Measurements from ENCODE around the gene GRK3.
"Not testable (repeated sequence)": the region's sequence is repeated elsewhere in the genome, so short reads cannot be mapped to it uniquely, and the experiment has no call there.

The GRK3 gene

GRCh38 chr22:25540166-25540907 is 24.1 kb upstream of the GRK3 start:
- Histone ChIP-seq H3K9ac (ENCODE audit: low read depth, low read length) (no peak overlapping the region), H3K36me3 (ENCODE audit: control insufficient read depth, insufficient read depth, low read length) (no peaks in the 10 kb centered on the region), H3K27me3 (ENCODE audit: control insufficient read depth, insufficient read depth, low read length) (no peaks in the 10 kb centered on the region), H3K4me1 (ENCODE audit: control insufficient read depth, insufficient read depth, low read length) (no peaks in the 10 kb centered on the region), H3K4me3 (ENCODE audit: low read depth, low read length) (no peak overlapping the region), H3K9me3 (ENCODE audit: control insufficient read depth, insufficient read depth, low read length) (no peaks in the 10 kb centered on the region)

GRCh38 chr22:25540908-25541660 is 23.4 kb upstream of the GRK3 start:
- Histone ChIP-seq H3K9ac (ENCODE audit: low read depth, low read length) (no peak overlapping the region), H3K27me3 (ENCODE audit: control insufficient read depth, insufficient read depth, low read length) (no peaks in the 10 kb centered on the region), H3K4me3 (ENCODE audit: low read depth, low read length) (no peak overlapping the region), H3K36me3 (ENCODE audit: control insufficient read depth, insufficient read depth, low read length) (no peaks in the 10 kb centered on the region), H3K9me3 (ENCODE audit: control insufficient read depth, insufficient read depth, low read length) (no peaks in the 10 kb centered on the region), H3K4me1 (ENCODE audit: control insufficient read depth, insufficient read depth, low read length) (no peaks in the 10 kb centered on the region)

DNA sequence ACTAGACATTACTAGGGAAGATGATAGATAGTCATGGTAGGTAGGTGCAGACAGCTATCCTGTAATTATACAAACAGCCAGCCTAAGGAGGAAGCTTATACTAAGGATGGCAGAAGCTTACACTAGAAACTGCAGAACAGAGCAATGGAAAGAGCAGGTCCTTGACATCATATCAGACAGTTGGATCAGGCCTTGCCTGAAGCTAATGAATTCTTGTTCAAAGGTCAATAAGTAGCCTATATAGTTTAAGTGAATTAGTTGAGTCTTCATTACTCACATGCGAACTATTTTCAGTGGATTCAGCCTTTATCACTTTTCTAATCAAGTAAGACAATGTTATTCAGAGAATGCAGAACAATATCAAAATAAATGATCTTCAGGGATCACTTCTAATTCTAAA is 22.3 kb upstream of the GRK3 start:
- Histone ChIP-seq H3K9ac (ENCODE audit: low read depth, low read length) (no peak overlapping the region), H3K27me3 (ENCODE audit: control insufficient read depth, insufficient read depth, low read length) (no peaks in the 10 kb centered on the region), H3K4me3 (ENCODE audit: low read depth, low read length) (no peak overlapping the region), H3K9me3 (ENCODE audit: control insufficient read depth, insufficient read depth, low read length) (no peaks in the 10 kb centered on the region), H3K4me1 (ENCODE audit: control insufficient read depth, insufficient read depth, low read length) (no peaks in the 10 kb centered on the region), H3K36me3 (ENCODE audit: control insufficient read depth, insufficient read depth, low read length) (no peaks in the 10 kb centered on the region)

DNA sequence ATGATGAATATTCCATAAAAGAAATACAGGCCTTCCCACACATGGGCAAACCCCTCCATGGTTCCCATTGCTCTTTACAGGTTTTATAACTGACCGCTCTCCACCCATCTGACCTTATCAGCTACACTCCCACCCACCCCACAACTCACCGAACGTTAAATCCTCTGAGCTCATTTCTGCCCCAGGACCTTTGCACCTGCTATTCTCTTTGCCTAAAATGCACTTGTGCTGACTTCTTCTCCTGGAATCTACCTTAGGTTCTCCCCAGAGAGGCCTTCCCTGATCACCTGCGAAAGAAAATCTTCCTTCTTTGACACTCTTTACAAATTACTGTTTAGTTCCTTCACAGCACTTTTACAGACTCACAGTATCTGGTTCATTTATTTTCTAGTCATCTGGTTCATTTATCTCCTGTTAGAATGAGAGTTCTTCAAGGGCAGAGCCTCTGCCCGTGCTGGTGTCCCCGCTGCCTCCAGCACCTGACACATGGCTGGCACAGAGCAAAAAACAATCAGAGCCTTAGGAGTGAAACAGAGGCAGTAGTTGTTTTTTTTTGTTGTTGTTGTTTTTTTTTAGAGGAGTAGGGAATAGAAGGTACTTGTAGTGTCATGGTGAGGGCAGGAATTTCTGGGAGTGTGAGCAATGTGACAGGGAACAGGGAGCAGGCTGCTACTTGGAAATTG is 21.6 kb upstream of the GRK3 start:
- Histone ChIP-seq H3K27me3 (ENCODE audit: control insufficient read depth, insufficient read depth, low read length) (no peaks in the 10 kb centered on the region), H3K4me3 (ENCODE audit: low read depth, low read length) (no peak overlapping the region), H3K4me1 (ENCODE audit: control insufficient read depth, insufficient read depth, low read length) (peaks cover 3% of the 10 kb centered on the region), H3K36me3 (ENCODE audit: control insufficient read depth, insufficient read depth, low read length) (no peaks in the 10 kb centered on the region), H3K9me3 (ENCODE audit: control insufficient read depth, insufficient read depth, low read length) (no peaks in the 10 kb centered on the region), H3K9ac (ENCODE audit: low read depth, low read length) (no peak overlapping the region)

DNA sequence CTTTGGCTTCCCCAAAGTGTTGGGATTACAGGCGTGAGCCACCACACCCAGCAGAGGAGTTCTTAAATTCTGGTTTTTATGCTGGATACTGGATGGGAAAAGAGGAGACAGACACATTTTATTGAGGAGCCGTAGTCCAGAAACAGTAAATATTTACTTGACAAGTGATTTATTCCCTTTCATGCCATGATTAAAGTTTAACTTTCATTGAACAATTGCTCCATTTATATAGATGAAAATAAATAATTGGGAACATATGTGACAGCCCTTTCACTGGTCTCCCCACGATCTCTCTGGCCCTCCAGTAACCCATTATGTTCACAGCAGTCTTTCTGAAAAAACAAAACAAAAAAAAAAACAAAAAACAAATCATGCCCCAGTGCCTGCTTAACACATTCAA is 19.3 kb upstream of the GRK3 start:
- Histone ChIP-seq H3K9ac (ENCODE audit: low read depth, low read length) (no peak overlapping the region), H3K4me3 (ENCODE audit: low read depth, low read length) (no peak overlapping the region), H3K27me3 (ENCODE audit: control insufficient read depth, insufficient read depth, low read length) (no peaks in the 10 kb centered on the region), H3K4me1 (ENCODE audit: control insufficient read depth, insufficient read depth, low read length) (peaks cover 3% of the 10 kb centered on the region), H3K36me3 (ENCODE audit: control insufficient read depth, insufficient read depth, low read length) (no peaks in the 10 kb centered on the region), H3K9me3 (ENCODE audit: control insufficient read depth, insufficient read depth, low read length) (no peaks in the 10 kb centered on the region)

GRCh38 chr22:25545672-25546071 is 18.8 kb upstream of the GRK3 start:
- Histone ChIP-seq H3K36me3 (ENCODE audit: control insufficient read depth, insufficient read depth, low read length) (no peaks in the 10 kb centered on the region), H3K4me3 (ENCODE audit: low read depth, low read length) (no peak overlapping the region), H3K27me3 (ENCODE audit: control insufficient read depth, insufficient read depth, low read length) (no peaks in the 10 kb centered on the region), H3K4me1 (ENCODE audit: control insufficient read depth, insufficient read depth, low read length) (peaks cover 3% of the 10 kb centered on the region), H3K9ac (ENCODE audit: low read depth, low read length) (no peak overlapping the region), H3K9me3 (ENCODE audit: control insufficient read depth, insufficient read depth, low read length) (no peaks in the 10 kb centered on the region)

DNA sequence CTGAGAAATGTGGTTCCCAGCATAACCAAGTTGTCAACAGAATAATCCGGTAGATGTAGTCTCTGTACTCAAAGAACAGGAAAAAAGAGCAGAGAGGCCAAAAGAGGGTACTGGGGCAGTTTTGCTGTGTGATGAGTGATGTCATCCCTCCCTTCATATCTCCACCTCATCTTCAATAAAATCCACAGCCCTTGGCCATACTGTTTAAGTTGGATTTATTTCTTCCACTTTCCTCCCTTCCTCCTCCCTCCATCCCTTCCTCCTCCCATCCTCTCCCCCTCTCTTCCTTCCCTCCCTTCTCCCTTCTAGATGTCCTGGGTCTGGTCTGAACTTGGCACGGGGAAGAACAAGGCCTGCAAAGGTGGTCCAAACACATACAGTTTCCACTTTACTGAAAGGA is 18.2 kb upstream of the GRK3 start:
- Histone ChIP-seq H3K4me3 (ENCODE audit: low read depth, low read length) (no peak overlapping the region), H3K4me1 (ENCODE audit: control insufficient read depth, insufficient read depth, low read length) (peaks cover 3% of the 10 kb centered on the region), H3K9me3 (ENCODE audit: control insufficient read depth, insufficient read depth, low read length) (no peaks in the 10 kb centered on the region), H3K27me3 (ENCODE audit: control insufficient read depth, insufficient read depth, low read length) (no peaks in the 10 kb centered on the region), H3K9ac (ENCODE audit: low read depth, low read length) (no peak overlapping the region), H3K36me3 (ENCODE audit: control insufficient read depth, insufficient read depth, low read length) (no peaks in the 10 kb centered on the region)

DNA sequence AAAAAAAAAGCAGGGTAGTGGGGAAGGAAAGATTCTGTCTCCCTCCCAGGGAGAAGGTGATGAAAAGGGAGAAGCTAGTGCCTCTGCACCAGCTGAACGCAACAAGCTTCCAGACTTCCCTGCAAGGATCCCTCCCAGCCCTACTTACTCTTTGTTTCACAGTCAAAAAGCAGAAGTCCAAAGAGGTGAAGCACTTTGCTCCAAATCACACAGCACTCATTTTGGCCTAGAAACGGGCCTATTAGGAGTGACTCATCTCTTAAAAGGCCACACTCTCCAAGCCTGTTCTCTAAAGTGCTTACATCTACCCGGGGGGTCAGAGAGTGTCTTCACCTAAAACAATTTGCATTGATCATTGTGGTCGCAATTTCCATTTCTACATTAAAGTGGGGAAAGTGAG is 17.7 kb upstream of the GRK3 start:
- peaks cover 3% of the 10 kb centered on the region for H3K4me1 ChIP-seq (ENCODE audit: control insufficient read depth, insufficient read depth, low read length)
- no peaks in the 10 kb centered on the region for H3K9me3 ChIP-seq (ENCODE audit: control insufficient read depth, insufficient read depth, low read length)
- no peak overlapping the region for H3K9ac ChIP-seq (ENCODE audit: low read depth, low read length)
- no peaks in the 10 kb centered on the region for H3K27me3 ChIP-seq (ENCODE audit: control insufficient read depth, insufficient read depth, low read length)
- H3K36me3 ChIP-seq (ENCODE audit: control insufficient read depth, insufficient read depth, low read length), result no peaks in the 10 kb centered on the region
- H3K4me3 ChIP-seq (ENCODE audit: low read depth, low read length), result no peak overlapping the region

DNA sequence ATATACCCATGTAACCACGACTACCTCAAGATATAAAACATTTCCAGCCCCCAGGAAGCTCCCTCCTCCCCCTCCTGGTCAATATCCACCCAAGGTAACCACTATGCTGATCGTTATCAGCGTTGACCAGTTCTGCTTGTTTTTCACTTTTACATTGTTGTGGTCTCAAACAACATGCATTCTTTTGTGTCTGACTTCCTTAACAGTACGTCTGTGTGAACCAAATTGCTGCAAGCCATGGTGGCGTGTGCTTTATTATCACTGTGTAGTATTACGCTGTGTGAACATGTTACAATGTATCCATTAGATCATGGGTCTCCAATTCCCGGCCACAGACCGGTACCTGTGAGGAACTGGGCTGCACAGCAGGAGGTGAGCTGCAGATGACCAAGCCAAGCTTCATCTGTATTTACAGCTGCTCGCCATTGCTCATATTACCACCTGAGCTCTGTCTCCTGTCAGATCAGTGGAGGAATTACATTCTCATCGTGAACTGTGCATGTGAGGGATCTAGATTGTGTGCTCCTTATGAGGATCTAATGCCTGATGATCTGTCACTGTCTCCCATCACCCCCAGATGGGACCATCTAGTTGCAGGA is 15.5 kb upstream of the GRK3 start:
- H3K4me1 ChIP-seq (ENCODE audit: control insufficient read depth, insufficient read depth, low read length), result peaks cover 3% of the 10 kb centered on the region

DNA sequence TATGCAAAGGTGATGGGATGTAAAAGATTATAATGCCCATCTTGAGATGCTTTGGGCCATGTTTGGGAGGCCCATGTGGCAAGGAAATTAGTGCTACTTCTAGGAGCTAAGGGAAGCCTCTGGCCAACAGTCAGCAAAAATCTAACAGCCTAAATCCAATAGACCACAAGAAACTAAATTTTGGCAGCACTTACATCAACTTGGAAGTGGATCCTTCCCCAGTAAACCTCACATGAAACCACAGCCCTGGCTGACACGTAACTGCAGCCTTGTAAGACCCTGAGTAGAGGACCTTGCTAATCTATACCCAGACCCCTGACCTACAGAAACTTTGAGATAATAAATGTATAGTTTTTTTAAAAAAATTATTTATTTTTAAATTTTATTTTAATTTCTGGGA is 13.1 kb upstream of the GRK3 start:
- Histone ChIP-seq H3K9me3 (ENCODE audit: control insufficient read depth, insufficient read depth, low read length) (no peaks in the 10 kb centered on the region), H3K4me3 (ENCODE audit: low read depth, low read length) (no peak overlapping the region), H3K27me3 (ENCODE audit: control insufficient read depth, insufficient read depth, low read length) (no peaks in the 10 kb centered on the region), H3K4me1 (ENCODE audit: control insufficient read depth, insufficient read depth, low read length) (peaks cover 7% of the 10 kb centered on the region), H3K9ac (ENCODE audit: low read depth, low read length) (no peak overlapping the region), H3K36me3 (ENCODE audit: control insufficient read depth, insufficient read depth, low read length) (no peaks in the 10 kb centered on the region)

More for the DNA sequence above, 15.5 kb upstream of the GRK3 start:
- H3K9me3 ChIP-seq (ENCODE audit: control insufficient read depth, insufficient read depth, low read length), result no peaks in the 10 kb centered on the region
- H3K9ac ChIP-seq (ENCODE audit: low read depth, low read length), result no peak overlapping the region
- H3K27me3 ChIP-seq (ENCODE audit: control insufficient read depth, insufficient read depth, low read length), result no peaks in the 10 kb centered on the region
- H3K4me3 ChIP-seq (ENCODE audit: low read depth, low read length), result no peak overlapping the region
- H3K36me3 ChIP-seq (ENCODE audit: control insufficient read depth, insufficient read depth, low read length), result no peaks in the 10 kb centered on the region

GRCh38 chr22:25552405-25552804 is 12.1 kb upstream of the GRK3 start:
- H3K27me3 ChIP-seq (ENCODE audit: control insufficient read depth, insufficient read depth, low read length); H3K4me1 ChIP-seq (ENCODE audit: control insufficient read depth, insufficient read depth, low read length); H3K9ac ChIP-seq (ENCODE audit: low read depth, low read length); H3K9me3 ChIP-seq (ENCODE audit: control insufficient read depth, insufficient read depth, low read length); H3K4me3 ChIP-seq (ENCODE audit: low read depth, low read length); H3K36me3 ChIP-seq (ENCODE audit: control insufficient read depth, insufficient read depth, low read length): not testable (repeated sequence)

Measured in iPS-15b (cell line).